HG03442 (cell line): ENCODE measurements around the gene PTPRH.
"Not testable (repeated sequence)": the region's sequence is repeated elsewhere in the genome, so short reads cannot be mapped to it uniquely, and the experiment has no call there.

Source experiments
- ATAC-seq: cut with Tn5 transposase; IDR thresholded peaks from one replicate; pipeline ENCODE4 v1.9.1; 2021; ENCODE audit warnings: mild to moderate bottlenecking, moderate library complexity; ENCODE audit not compliant: unreplicated experiment

Gene PTPRH

DNA sequence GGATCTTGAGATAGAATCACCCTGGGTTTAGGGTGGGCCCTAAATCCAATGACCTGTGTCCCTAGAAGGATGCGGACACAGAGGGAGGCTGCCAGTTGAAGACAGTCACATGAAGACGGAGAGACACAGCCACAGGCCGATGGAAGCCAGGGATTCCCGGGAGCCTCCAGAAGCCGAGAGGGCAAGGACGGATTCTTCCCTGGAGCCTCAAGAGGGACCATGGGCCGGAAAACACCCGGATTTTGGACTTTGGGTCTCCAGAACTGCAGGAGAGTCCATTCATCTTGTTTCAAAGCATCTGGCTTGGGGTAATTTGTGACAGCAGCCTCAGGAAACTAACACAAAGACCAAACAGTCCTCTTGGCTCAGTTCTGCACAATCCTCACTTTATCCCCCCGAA, 17.0 kb upstream of the PTPRH start:
- ATAC-seq = no peak

DNA sequence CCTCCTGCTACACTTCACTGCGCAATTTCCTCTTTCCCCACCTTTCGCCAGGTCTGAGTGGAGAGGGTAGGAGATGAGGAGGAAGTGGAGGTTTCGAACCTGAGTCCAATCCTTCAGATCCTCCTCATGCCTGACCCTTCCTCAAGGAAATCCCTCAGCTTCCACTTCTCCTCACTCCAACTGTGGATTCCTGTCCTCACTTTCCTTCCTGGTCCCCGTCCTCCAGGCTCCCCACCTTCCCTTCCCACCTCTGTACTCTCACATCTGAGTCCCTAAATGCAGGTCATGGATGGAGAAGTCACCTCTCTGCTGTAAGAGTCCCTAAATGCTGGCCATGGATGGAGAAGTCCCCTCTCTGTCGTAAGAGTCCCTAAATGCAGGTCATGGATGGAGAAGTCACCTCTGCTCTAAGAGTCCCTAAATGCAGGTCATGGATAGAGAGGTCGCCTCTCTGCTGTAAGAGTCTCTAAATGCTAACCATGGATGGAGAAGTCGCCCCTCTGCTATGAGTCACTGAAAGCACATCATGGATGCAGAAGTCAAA, 16.2 kb upstream of the PTPRH start:
- ATAC-seq = no peak

DNA sequence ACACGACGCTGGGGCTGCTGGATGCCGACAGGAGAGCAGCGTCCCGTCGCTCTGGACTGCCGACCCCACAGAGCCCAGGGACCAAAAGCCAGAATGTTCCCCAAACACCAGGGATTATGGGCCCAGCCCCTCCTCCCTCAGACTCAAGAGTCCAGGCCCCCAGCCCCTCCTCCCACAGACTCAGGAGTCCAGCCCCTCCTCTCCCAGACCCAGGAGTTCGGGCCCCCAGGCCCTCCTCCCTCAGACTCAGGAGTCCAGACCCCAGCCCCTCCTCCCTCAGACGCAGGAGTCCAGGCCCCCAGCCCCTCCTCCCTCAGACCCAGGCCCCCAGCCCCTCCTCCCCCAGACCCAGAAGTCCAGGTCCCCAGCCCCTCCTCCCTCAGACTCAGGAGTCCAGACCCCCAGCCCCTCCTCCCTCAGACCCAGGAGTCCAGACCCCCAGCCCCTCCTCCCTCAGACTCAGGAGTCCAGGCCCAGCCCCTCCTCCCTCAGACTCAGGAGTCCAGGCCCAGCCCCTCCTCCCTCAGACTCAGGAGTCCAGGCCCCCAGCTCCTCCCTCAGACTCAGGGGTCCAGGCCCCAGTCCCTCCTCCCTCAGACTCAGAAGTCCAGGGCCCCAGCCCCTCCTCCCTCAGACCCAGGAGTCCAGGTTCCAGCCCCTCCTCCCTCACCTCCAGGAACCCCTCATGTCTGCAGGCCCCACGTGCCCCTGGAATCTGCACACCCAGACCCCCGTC, 15.5 kb upstream of the PTPRH start:
- not testable (repeated sequence) for ATAC-seq

DNA sequence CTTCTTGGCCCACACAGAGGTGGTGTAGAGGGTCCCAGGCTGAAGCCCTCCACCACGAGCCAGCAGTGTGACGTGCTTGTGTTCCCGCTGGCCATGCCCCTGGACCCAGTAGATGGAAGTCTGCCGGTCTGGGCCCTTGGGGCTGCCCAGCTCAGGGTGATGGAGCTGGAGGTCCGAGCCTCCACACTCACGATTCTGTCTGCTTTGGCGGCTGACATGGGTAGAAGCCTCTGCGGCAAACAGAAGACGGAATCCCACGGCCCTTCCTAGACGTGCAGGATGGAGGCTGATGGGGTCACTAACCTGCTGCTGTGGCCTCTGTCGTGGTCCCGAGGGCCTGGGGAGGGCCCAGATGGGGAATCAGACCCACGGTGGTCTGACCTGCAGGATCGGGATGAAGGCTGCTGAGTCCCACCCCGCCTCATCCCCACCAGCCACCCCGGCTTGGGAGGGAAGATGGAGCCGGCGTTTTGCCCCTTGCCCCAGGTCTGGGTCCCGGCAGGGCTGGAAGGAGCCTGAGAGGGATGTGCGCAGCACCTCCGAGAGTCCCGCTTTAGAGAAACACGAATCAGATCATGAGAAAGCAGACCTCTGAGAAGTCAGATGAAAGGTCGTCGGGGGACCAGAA, 14.9 kb upstream of the PTPRH start:
- ATAC-seq = no peak

DNA sequence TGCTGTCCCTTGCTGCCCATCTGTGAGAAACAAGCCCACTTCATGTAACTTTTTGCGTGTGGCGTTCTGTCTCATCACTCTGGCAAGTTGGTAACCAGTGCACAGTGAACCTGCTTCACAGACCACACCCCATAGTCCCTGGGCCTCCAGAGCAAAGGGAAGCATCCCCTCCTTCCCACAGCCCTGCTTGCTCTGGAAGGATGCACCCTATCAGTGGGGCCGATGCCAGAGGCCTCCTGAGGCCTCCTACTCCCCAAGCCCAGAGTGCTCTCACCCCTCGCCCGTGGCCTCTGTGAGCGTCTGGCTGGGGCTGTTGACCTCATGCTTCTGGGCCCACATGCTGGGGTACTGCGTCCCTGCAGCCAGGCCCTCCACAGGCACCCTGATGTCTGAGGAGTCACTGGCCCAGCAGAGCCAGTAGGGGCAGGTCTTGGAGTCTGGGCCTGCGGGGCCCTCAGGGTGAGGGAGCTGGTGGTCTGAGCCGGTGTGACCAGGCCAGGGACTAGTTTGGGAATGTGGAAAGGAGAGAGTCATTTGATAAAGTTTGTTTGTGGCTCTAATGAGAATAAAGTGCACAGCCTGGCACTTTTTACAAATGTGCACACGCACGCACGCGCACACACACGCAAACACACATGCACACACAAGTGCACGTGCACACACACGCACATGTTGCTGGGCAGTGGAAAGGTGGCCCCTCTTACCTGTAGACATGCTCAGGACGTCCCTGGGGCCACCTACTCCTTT, 14.2 kb upstream of the PTPRH start:
- ATAC-seq = no peak

DNA sequence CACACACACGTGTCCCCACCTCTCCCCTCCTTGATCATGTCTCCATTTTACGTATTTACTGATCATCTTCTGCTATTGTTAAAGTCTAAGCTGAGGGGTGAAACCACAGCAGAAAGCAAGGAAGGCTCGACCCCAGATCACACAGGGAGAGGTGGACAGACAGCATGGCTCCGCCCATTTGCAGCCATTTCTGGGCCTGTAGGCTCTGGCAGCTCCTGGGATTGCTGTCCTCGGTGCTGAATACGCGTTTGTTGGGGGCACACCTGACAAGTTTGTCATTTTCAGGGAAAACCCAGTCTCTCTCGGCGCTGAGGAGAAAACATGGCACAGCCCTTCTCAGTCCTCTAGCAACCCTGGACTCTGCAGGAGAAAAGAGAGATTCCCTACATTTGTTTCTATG, 11.2 kb upstream of the PTPRH start:
- no peak for ATAC-seq

DNA sequence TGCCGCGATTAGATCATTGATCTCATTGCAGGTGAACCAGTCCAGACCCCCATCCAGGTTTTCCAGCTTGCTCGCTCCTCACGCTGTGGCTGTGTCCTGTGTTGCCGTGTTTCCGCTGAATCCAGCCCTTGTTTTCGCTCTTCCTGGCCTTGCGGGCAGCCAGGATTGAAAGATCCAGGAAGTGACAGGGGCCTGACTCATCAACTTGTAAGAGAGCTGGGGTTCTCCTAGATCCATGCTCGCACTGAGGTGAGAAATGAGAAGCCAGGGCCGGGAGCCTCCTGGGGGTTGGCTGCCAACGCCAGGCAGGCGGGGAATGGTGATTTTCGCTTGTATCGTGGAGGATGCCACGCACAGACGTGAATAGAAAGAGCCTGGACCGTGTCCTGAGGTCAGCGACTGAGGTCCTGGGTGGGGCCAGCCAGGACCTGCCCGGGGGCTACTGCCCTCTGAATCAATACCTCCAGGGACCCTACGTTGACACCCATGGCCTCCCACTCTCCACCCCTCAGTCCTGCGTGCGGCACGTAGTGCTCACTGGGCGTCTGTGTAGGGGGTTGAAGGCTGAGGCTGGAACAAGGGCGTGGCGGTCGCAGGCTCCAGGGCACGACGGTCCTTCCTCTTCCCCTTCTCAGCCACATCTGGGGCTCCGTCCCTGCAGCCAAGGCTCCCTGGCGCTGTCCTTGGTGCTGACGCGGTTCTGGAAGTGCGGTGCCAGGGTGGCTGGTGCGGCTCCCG, 7.3 kb upstream of the PTPRH start:
- ATAC-seq = no peak

DNA sequence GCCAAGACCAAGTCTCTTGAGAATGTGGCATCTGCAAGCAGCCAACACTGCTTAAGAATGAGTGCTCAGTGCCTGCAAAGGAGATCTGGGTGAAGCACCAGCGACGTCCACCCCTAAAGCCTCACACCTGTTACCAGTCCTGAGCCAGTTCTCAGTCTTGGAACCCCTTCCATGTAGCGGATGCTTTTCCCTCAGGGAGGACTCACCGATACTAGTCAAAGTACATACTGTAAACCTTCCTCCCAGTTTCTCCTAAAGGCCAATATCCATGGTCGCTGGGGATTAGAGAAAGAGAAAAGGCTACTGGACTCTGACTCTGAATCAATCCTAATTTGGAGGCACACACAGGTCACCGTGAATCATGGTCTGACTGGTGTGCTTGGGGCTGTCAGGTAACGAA, 4.2 kb upstream of the PTPRH start:
- ATAC-seq = no peak

DNA sequence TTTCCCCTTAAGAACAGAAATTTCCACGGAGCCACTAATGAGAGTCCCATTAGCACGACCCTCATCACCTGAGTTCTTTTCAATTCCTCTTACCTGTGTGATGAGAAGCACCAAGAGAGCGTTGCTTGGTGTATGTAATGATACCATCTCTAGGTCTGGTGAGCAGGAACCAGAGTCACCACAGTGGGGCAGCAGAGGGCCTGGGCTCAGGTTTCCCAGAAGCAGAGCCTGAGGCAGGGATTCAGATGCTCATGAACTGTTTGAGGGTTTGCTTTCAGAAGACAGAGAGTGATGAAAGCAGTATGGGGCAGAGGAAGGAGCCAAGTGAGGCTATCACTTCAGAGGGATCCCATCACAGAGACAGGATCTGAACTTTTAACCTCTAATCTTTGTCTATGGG, 3.1 kb upstream of the PTPRH start:
- no peak for ATAC-seq

DNA sequence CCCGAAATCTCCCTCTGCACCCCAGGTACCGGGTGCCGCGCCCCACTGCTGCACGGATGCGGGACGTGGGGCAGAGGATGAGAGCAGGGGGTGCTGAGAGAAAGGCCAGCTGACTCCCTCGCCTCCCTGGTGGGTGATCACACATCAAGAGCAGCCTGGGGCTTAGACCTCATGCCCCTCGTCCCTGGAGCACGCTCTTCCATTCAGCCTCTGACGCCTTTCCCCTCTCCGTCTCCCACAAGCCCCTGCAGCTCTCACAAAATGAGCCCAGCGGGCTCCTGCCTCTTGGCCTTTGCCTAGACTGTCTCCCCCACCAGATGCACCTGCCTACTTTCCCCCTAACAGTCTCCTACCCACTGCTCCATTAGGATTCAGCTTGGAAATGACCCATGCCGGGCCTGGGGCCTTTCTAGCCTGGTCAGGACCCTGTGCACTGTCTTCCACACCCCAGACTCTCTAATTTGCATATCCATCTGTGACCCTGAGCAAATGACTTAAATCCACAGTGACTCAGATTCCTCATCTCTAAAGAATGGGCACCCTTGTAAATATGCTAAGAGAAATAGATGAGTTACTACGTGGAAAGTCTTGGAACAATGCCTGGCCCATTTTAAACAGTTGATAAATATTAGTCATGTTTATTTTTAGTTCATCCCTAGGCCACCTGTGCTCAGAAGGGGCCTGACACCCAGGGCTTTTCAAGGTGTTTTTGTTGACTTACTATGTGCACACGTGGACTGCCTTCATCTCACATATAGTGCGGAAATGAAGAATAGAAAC, 582 bp upstream of the PTPRH start:
- ATAC-seq = no peak

DNA sequence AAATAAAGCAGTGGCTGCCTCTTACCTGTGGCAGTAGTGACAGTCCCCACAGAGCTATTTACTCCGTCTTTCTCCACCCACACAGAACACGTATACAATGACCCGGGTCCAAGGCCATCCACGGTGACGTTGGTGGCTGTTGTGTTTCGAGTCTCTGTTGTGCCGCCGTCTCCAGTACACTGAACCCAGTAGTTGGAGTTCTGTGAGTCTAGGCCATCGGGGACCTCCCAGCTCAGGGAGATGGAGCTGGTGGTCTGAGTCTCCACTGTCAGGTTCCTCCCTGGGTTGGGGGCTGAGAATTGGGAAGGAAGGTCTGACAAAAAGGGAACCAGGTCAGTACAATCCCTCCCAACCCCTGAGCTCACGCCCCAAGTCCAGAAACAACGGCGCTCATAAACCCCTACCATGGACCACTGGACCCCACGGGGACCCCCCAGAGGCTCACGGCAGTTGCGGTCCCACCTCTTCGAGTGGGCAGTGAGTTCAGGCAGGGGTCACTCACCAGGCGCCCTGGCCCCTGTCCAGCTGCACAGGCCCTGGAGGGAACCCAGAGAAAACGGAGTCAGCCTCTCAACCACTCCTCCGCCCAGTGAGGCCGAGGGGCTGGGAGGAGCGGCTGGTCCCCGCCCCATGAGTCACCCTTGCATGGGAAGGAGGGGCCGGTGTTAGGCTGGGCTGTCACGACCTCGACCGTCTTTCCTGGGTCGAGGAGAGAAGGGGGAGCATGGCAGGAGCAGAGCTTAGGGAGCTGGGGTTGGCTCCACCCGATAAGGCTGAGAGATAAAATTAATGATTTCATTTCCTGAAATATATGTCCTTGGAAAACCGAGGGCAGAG, 2.4 kb downstream of the PTPRH start:
- no peak for ATAC-seq

DNA sequence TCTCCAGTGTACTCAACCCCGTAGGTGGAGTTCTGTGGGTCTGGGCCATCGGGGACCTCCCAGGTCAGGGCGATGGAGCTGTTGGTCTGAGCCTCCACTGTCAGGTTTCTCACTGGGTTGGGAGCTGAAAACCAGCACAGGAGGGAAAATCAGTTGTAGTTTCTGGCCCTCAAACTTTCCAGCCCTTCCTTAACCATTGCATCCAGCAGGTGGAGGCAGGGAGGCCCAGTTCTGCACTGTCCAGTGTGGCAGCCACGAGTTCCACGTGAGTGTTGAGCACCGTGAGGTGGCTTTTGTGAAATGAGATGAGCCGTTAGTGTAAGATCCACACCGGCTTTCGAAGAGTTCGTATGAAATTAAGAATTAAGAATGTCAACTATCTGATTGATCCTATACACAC, 7.1 kb downstream of the PTPRH start:
- ATAC-seq = not testable (repeated sequence)

DNA sequence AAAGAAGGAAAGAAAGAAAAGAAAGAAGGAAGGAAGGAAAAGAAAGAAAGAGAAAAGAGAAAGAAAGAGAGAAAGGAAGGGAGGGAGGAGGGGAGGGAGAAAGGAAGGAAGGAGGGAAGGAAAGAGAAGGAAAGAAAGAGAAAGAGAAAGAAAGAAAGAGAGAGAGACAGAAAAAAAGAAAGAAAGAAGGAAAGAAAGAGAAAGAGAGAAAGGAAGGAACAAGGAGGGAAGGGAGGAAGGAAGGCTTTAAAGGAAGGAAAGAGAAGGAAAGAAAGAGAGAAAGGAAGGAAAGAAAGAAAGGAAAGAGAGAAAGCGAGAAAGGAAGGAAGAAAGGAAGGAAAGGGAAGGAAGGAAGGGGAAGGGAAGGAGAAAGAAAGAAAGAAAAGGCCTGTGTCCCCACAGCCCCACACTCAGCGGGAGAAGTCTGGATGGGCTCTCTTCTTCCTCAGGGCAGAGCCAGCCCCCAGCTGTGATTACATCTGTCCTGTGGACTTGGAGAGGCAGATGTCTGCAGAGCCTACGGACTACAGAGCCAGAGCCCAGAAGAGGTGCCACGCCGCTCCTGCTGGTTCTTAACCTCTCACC, 9.6 kb downstream of the PTPRH start:
- ATAC-seq = no peak

DNA sequence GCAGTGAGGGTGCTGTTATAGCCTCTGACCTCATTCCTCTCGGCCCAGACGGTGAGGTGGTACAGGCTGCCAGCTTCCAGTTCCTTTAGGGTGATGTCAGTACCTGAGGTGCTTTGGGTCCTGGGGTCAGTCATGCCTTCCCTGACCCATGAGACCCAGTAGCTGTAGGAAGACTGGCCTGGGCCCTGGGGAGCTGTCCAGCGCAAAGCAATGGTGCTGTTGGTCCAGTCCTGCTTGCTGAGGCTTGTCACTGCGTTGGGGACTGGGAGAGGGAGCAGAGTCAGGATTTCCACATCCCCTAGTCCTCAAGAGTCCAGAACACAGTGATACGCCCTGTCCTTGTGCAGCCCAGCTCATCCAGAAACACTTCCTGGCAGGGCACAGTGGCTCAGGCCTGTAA, 10.7 kb downstream of the PTPRH start:
- no peak for ATAC-seq

DNA sequence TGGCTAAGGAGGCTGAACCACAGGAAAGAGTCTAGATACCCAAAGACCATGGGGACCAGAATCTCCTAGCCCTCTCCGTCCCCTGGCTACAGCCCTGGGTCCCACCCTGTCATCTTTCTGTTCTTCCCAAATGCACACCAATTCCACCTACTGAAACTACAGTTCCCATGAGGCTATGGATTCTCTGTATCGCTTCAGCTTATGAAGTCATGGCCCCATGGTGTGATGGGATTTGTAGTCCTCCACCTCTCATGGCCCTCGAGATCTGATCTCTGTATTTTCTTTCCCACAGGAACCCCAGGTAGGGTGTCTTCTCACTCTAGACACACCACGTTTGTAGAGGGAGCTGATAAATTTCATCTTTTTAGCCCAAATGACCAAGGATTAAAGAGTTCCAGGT, 11.8 kb downstream of the PTPRH start:
- no peak for ATAC-seq

DNA sequence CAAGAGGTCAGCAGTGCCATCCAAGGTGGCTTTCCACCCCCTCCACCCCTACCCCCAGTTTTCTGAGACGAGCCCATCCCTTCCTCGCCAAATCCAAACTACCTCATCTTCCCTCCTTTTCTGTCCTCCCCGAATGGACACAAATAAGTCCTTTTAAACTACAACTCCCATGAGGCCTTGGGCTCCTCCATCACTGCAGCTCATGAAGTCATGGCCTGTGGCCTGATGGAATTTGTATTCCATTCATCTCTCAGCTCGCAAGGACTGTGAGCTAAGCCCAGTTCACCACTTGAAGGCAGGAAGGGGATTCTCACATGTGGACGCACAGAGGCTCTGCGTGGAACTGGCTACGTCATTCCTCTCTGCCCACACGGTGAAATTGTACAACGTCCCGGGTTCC, 12.5 kb downstream of the PTPRH start:
- no peak for ATAC-seq

DNA sequence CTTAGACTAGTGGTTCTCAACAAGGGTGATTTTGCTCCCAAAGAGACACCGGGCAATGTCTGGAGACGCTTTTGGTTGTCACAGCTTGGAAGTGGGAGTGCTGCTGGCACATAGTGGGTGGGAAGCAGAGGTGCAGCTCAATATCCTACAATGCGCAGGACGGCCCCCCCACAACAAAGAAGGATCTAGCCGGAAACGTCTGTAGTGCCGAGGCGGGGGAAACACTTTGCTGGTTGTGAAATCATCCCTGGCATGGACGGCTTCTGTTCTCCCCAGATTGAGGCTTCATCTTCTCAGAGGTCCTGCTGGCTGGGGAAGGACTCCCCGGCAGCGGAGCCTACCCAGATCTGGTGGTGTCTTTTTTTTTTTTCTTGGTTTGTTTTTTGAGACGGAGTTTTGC, 15.8 kb downstream of the PTPRH start:
- ATAC-seq = no peak

DNA sequence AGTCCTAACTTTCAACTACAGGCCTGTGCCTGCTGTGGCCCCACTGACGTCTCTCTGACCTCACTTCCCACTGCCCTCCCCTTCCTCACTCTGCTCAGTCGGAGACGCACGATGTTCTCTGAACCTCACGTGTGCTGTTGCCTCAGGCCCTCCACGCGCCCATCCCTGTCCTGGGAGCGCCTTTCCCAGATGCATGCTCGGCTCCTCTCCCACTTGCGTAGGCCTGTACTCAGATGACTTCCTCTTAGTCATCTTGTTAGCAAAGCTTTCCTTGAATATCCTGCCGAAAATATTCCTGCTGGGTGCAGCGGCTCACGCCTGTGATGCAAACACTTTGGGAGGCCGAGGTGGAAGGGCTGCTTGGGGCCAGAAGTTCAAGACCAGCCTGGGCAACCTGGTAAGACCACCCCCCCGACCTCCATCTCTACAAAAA, 19.9 kb downstream of the PTPRH start:
- ATAC-seq = no peak

DNA sequence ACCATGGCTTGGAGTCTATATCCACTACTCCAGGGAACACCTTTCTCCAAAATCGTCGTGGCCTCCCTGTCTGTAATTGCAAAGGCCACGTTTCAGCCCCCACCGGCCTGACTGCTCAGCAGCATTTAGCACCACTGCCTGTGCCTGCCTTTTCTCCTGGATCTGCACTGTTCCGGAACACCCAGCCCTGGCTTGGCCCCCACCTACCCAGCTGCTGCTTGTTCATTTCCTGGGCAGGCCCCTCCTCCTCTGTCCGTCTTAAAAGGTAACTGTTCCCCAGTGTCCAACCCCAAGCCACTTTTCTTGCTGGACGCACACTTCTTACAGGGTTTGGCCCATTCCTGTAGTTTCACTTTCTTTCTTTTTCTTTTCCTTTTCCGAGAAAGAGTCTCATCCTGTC, 20.7 kb downstream of the PTPRH start:
- ATAC-seq = no peak
